ENCODE measurements around the gene MECR.
"Not testable (repeated sequence)": the region's sequence is repeated elsewhere in the genome, so short reads cannot be mapped to it uniquely, and the experiment has no call there.

Gene MECR

DNA sequence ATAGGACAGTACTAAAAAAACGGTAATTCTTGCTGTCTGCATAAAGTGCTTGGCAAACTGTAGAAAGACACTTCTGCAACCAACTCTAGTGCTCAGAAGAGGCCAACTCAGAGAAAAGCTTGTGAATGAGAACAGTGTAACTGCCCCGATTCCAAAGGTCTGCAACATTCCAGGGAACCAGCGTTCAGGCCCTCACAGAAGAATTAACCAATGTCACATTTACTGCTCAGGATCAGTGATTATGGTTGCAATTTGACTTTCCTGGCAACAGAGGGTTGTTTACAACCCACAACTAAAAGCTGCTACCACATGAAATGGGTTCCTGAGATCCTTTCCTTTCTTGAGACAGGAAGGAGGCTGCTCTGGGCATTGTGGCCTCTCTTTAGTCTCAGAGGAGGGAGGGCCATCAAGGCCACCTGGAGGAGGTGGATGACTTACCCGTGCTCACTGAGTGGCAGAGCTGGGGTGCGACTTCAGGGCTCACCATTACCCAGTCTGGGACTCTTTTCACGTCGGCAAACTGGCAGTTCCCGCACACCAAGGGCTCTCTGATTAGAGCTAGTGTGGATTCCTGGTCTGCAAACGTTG is 64.3 kb downstream of the MECR start:
- no peak for DNase-seq

DNA sequence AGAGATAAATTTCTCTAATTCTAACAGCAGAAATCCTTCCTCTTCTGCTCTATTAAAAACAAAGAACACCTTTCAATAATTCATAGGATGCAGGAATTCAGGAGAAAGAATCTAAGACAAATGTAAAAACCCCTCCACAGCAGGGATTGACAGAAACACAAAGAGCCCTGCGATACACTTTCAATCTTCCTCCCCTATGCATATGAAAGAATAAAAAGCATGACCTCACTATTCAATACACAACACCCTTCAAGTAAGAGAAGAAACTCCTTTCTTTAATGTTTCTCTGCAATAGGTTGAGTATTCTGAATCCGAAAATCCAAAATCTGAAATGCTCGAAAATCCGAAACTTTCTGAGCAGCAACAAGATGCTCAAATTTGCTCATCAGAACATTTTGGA is 66.1 kb downstream of the MECR start:
- DNase-seq: no peak

DNA sequence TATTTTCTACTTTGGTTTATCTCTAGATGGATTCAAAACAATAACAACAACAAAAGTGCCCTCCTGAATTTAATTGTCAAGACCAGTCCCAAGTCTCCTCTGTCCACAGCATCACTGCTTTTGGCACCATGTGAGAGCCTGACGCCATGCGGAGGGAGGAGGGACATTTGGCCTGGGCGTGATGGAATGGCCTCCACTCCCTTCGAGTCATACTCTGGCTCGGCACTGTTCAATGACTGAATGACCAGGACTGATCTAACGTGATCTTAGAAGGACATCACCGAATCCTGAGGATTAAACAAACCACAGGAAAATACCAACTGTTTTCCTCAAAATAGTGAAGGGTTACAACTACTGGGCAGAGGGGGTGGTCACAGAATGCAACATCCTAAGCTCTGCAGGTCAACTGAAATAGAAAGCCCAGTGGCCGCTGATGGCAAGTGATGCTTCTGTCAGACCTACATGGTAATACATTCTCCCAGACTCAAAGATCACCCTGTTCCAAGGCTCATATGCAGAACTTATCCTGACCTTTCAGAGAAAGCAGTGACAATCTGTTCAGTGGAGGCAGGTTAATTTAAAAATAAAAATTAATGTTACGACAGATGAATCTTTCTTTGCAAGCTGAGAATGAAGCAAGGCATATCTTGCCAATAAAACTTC is 68.1 kb downstream of the MECR start:
- DNase-seq: no peak

DNA sequence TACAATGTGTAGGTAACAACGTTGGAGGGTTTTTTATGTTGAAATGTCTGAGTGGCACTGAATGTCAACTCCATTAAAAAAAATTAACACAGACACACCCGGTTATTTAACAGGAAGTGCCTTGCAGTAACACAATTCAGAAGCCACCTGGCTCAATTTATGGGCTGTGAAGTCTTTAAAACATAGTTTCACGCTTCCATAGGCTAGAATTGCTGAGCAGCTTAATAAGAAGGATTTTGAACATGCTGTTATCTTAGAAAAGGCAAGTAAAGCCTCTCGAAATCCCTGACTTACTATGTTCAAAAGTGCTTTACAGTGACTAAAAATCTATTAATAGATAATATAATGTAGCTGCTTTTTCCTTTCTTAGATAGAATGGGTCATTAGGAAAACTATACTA is 68.7 kb downstream of the MECR start:
- DNase-seq: no peak

DNA sequence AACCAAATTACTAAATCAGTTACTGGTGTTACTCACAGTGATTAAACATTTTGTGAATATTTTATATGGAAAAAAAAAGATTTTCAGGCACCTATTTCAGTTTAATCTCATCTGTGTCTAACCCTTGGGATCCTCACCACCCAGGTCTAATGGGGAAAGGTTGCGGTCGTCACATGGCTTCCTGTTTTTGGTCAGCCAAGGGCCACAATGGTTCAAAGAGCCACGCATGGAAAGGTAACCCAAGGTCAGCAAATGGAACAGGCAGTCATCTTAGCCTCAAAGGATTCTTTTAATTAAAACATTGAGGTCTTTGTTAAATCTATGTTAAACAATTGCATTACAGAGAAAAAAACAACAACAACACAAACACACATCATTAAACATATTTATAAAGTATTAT is 71.0 kb downstream of the MECR start:
- no peak for DNase-seq

DNA sequence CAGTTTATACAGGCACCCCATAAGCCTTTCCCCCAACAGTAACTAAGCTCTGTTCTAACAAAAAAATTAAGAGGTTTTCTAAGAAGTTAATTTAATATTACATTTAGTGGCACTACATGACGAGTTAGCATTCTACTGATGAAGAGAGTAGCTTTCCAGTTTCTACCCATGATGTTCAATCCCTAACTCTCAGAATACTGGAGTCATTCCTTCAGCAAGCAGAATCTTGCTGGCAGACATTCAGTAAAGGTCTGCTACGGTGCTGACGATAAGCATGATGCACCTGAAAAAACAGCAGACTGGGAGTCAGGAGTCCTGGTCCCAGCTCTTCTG is 73.5 kb downstream of the MECR start:
- no peak for DNase-seq

DNA sequence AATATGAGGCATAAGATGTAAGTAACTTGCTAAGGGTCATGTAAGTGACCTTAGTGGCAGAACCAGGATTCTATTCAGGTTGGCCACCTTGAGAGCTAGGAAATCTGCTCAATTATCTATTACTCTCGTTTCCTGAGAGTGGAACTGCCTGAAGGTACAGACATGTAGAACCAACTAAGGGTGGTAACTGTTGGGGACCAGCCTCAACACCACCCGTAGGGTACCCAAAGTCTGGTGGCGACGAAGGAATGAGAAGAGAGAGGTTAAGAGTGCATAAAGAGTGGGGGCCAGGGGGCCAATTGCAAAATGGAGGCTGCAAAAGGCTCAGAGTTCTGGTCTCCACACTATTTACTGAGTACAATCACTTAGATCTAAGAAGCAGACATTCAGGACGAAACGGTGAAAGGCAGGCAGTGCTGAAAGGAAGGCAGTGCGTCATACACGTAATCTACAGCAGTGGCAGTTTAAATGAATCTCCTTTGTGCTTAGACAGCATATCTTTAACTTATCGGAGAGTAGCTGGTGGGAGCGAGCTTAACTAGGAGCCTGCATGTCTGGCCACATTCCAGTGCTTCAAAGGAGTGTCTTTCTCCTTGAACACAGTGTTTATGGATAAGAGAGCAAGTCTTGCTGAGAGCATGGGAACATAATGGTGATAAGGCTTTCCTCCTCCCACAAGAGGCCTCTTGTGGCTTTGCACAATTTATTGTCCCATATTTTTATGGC is 74.0 kb downstream of the MECR start:
- DNase-seq: no peak

DNA sequence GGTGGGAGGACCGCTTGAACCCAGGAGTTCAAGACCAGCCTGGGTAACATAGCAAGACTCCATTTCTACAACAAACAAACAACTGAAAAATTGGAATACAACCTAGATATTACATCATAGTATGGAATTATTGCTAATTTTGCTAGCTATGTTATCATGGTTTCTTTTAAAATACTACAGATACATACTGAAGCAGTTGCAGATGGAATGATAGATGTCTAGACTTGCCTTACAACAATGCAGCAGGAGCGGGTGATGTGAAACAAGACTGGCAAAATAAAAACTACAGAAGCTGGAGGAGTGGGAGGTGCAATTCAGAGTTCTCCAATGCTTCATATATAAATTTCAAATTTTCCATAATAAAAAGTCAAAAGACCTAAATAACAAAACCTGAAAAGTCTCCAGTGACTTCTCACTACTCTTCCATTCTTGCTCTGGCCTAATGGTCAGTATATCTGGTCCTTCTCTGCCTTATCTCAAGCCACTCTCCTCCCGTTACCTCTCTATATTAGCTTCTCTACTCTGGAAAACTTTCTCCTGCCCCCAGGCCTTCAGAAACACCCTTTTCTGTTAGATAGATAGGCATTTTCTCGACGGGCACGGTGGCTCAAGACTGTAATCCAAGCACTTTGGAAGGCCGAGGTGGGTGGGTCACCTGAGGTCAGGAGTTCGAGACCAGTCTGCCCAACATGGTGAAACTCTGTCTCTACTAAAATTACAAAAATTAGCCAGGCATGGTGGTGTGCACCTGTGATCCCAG is 78.5 kb downstream of the MECR start:
- no peak for DNase-seq

DNA sequence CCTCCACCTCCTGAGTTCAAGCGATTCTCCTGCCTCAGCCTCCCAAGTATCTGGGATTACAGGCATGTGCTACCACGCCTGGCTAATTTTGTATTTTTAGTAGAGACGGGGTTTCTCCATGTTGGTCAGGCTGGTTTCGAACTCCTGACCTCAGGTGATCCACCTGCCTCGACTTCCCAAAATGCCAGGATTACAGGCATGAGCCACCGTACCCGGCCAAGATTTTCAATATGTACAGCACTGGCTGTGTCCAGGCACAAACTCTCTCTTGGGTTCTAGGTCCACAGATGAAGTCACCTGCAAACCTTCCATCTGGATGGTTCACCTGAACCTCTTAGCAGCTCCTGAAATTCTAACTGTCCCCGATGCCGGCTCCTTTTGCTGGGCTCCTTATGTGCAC is 80.4 kb downstream of the MECR start:
- not testable (repeated sequence) for DNase-seq

DNA sequence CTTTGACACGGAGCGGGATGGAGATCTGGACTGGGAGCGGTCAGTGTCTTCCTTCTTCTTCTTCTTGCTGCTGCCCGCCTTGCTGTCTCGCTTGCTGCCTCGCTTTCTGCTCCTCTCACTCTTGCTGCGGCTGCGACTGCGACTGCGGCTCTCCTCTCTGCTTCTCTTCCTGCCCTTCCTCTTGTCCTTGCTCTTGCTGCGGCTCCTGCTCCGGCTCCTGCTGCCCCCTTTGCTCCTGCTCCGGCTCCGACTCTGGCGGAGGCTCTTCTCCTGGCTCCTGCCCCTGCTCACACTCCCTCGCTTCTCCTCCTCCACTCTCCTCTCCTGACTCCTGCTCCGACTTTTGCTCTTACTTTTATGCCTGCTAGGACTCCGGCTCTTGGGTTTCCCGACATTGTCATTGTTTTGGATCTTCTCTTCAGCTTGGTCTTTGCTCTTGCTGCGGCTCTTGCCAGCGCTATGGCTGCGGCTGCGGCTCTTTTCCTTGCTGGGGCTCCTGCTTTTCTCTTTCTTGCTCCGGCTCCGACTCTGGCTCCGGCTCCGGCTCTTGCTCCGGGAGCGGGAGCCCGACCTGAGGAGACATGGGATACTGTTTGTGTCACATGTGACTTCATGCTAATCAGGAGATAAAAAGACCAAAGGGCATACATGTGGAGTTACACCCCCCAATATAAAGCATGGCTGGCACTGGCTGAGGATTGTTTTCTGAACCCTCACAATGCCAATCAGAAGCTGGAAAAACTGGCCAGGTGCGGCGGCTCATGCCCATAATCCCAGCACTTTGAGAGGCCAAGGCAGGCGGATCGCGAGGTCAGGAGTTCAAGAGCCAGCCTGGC is 81.9 kb downstream of the MECR start:
- DNase-seq: no peak

DNA sequence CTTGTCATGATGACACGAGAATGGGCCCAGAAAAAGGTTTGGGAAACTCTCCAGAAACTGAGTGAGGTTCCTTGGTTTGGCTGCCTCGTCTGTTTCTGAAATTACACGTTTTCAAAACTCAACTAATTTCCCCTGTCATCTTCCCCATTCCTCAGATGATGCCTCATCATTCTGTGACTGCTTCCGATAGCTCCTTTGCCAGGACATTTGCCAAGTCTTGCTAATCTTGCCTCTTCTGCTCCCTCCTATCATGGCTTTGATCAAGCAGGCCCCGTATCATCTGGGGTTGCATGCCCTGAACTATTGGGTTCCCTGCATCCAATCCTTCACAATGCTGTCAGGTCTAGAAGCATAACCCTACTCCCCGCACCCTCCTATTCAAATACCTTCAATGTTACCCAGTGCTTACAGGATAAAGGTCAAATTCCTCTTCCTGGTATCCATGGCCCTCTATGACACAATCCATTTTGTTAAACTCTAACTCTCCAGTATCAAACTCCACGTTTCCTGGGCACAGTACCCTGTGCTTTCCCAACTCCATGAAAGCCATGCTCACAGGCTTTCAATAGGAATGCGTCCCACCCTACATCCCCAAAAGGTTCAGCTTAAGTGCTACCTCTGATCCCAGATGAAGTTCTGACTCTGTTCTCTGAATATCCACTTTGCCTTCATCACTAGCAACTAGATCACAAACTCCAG is 84.8 kb downstream of the MECR start:
- no peak for DNase-seq

DNA sequence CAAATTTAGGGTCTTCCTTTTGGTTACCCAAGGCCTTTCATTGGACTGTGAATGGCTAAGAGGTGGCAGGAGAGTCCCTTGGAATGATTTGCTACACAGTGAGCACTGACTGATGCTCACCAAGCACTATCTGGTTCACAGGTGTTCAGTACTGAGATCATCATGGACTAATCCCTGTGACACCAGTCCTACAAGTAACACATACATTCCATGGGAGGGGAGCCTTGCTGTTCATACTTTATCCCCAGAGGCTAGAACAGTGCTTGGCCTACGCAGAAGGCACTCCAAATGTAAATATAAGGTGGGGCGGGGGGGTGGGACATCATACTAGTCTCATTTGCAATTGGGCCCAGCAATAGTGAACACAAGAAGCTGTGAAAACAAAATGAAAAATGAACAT is 86.6 kb downstream of the MECR start:
- DNase-seq: no peak

DNA sequence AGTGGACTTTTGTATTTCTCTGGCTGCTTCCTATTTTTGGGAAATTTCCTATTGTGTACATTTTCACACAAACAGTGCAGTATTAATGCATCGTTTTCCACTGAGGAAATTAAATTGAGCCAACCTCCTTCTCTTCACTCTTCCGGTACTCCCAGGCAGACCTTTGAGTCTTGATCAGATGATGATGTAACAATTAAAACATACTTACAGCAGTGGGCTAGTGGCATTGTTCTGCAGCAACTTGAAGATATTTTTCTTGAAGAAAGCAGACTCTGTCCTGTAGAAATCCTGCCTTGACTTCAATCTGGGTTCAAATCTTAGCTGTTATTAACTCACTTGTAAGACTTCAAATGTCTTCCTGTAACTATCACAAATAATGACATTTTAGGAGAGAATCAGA is 88.0 kb downstream of the MECR start:
- DNase-seq: no peak
